SK-N-SH treated with all-trans-retinoic acid at 6 μM for 48 hours (cell line): Measurements from ENCODE around the gene STK32A.

Source experiments
- PPARA ChIP-seq: fragments of 250-450 bp; sonication (Bioruptor Pico); IDR thresholded peaks from 2 replicates; pipeline ENCODE4 v1.5.0; 2020; ENCODE audit warnings: mild to moderate bottlenecking, borderline replicate concordance
- RARB ChIP-seq: fragments of 250-450 bp; sonication (Bioruptor Pico); IDR thresholded peaks from 2 replicates; pipeline ENCODE4 v1.8.0; 2021; ENCODE audit warnings: mild to moderate bottlenecking, moderate library complexity
- SNAI2 ChIP-seq: fragments of 250-450 bp; sonication (Bioruptor Pico); IDR thresholded peaks from 2 replicates; pipeline ENCODE4 v1.5.0; 2020; ENCODE audit warnings: mild to moderate bottlenecking, moderate library complexity
- TCF4 ChIP-seq: fragments of 250-450 bp; sonication (Bioruptor Pico); IDR thresholded peaks from 2 replicates; pipeline ENCODE4 v1.8.0; 2021; ENCODE audit warnings: mild to moderate bottlenecking, moderate library complexity, borderline replicate concordance
- TOX ChIP-seq: fragments of 250-450 bp; sonication (Bioruptor Pico); IDR thresholded peaks from 2 replicates; pipeline ENCODE4 v1.8.0; 2021; ENCODE audit warnings: mild to moderate bottlenecking, moderate library complexity, borderline replicate concordance
- ZFP30 ChIP-seq: fragments of 450-650 bp; formaldehyde crosslinking; IDR thresholded peaks from 2 replicates; pipeline ENCODE4 v1.5.0; 2022; ENCODE audit warnings: mild to moderate bottlenecking, moderate library complexity
- TF ChIP-seq, protein P1 (sequence below): fragments of 250-450 bp; sonication (Bioruptor Pico); IDR thresholded peaks from 2 replicates; pipeline ENCODE4 v1.5.1; 2020; ENCODE audit warnings: low read depth, mild to moderate bottlenecking, moderate library complexity
- TF ChIP-seq, protein P2 (sequence below): fragments of 250-450 bp; sonication (Bioruptor Pico); IDR thresholded peaks from 2 replicates; pipeline ENCODE4 v1.5.0; 2020; ENCODE audit warnings: mild to moderate bottlenecking, moderate library complexity
- TF ChIP-seq, protein P3 (sequence below): fragments of 250-450 bp; sonication (Bioruptor Pico); IDR thresholded peaks from 2 replicates; pipeline ENCODE4 v1.8.0; 2021; ENCODE audit warnings: low read depth, mild to moderate bottlenecking, moderate library complexity, borderline replicate concordance

DNA sequence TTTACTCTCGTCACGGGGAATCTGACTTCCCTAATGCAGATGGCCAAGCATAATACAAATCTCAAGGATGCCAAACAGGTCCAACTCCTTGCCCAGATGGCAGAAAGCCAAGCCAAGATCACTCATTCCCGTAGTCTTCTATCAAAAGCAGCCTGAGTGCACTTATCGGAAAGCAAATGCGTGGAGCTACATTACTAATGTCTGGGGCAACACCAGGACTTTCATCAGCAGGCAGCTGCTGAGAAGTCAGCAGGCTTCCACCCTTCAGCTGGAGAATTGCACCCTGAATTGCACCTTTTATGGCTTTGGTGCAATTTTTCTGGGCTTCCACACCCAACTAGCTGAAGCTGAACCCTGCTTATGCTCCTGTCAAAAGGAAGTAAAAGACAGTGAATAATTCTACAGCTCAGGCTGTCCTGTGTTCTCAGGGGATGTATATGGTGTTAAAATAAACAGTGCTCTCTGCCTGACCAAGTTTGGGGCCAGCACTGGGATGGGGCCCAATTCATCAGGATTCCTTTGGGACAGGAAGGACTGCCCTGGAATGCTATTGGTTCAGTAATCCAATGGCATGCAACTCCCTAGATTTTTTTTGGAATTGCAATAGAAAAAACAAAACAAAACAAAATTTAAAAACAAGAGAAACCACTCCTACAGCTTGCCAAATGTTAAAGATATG lies 182.4 kb downstream of the STK32A start:
- TF ChIP-seq, protein P1, sequence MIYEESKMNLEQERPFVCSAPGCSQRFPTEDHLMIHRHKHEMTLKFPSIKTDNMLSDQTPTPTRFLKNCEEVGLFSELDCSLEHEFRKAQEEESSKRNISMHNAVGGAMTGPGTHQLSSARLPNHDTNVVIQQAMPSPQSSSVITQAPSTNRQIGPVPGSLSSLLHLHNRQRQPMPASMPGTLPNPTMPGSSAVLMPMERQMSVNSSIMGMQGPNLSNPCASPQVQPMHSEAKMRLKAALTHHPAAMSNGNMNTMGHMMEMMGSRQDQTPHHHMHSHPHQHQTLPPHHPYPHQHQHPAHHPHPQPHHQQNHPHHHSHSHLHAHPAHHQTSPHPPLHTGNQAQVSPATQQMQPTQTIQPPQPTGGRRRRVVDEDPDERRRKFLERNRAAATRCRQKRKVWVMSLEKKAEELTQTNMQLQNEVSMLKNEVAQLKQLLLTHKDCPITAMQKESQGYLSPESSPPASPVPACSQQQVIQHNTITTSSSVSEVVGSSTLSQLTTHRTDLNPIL (CRISPR knock-in tag) = no peak; the same call in 1 of the 2 replicates
- TF ChIP-seq ZFP30 (CRISPR knock-in tag) (no peak), SNAI2 (CRISPR knock-in tag) (no peak), RARB (CRISPR knock-in tag) (no peak), PPARA (no peak), TCF4 (no peak), TOX (no peak)
- TF ChIP-seq, protein P2, sequence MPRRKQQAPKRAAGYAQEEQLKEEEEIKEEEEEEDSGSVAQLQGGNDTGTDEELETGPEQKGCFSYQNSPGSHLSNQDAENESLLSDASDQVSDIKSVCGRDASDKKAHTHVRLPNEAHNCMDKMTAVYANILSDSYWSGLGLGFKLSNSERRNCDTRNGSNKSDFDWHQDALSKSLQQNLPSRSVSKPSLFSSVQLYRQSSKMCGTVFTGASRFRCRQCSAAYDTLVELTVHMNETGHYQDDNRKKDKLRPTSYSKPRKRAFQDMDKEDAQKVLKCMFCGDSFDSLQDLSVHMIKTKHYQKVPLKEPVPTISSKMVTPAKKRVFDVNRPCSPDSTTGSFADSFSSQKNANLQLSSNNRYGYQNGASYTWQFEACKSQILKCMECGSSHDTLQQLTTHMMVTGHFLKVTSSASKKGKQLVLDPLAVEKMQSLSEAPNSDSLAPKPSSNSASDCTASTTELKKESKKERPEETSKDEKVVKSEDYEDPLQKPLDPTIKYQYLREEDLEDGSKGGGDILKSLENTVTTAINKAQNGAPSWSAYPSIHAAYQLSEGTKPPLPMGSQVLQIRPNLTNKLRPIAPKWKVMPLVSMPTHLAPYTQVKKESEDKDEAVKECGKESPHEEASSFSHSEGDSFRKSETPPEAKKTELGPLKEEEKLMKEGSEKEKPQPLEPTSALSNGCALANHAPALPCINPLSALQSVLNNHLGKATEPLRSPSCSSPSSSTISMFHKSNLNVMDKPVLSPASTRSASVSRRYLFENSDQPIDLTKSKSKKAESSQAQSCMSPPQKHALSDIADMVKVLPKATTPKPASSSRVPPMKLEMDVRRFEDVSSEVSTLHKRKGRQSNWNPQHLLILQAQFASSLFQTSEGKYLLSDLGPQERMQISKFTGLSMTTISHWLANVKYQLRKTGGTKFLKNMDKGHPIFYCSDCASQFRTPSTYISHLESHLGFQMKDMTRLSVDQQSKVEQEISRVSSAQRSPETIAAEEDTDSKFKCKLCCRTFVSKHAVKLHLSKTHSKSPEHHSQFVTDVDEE (CRISPR knock-in tag) = no peak
- TF ChIP-seq, protein P3, sequence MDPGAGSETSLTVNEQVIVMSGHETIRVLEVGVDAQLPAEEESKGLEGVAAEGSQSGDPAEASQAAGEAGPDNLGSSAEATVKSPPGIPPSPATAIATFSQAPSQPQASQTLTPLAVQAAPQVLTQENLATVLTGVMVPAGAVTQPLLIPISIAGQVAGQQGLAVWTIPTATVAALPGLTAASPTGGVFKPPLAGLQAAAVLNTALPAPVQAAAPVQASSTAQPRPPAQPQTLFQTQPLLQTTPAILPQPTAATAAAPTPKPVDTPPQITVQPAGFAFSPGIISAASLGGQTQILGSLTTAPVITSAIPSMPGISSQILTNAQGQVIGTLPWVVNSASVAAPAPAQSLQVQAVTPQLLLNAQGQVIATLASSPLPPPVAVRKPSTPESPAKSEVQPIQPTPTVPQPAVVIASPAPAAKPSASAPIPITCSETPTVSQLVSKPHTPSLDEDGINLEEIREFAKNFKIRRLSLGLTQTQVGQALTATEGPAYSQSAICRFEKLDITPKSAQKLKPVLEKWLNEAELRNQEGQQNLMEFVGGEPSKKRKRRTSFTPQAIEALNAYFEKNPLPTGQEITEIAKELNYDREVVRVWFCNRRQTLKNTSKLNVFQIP = no peak
